OCI-LY1 (cell line): ENCODE results near the gene AVPR2.

ENCODE experiments used
- H2AFZ ChIP-seq: fragments of 200-600 bp; sonication (generic), shearing (Covaris generic); 2 replicates; pipeline ENCODE4 v1.6.0; 2014; ENCODE audit warnings: antibody characterized with exemption, mild to moderate bottlenecking, low read length
- H3F3A ChIP-seq: fragments of 200-600 bp; sonication (generic), shearing (Covaris generic); 2 replicates; pipeline ENCODE4 v1.6.0; 2014; ENCODE audit warnings: mild to moderate bottlenecking, antibody characterized with exemption, low read length, moderate library complexity; ENCODE audit not compliant: insufficient read depth
- H3K27ac ChIP-seq: fragments of 200-600 bp; sonication (generic); 2 replicates; pipeline ENCODE4 v1.5.1; 2014; ENCODE audit warnings: low read length, mixed run types, mild to moderate bottlenecking, low read depth; ENCODE audit not compliant: poor library complexity, severe bottlenecking
- H3K27me3 ChIP-seq: fragments of 200-600 bp; sonication (generic); 2 replicates; pipeline ENCODE4 v1.6.0; 2014; ENCODE audit warnings: antibody characterized with exemption, mild to moderate bottlenecking, low read length, moderate library complexity; ENCODE audit not compliant: insufficient read depth
- H3K36me3 ChIP-seq: fragments of 200-600 bp; sonication (generic); 2 replicates; pipeline ENCODE4 v1.6.1; 2014; ENCODE audit warnings: mild to moderate bottlenecking, antibody characterized with exemption, low read length, moderate library complexity, mixed read lengths; ENCODE audit not compliant: insufficient read depth
- H3K4me1 ChIP-seq: fragments of 200-600 bp; sonication (generic); 2 replicates; pipeline ENCODE4 v1.5.1; 2014; ENCODE audit warnings: mild to moderate bottlenecking, low read length, moderate library complexity; ENCODE audit not compliant: insufficient read depth, severe bottlenecking
- H3K4me2 ChIP-seq: fragments of 200-600 bp; sonication (generic), shearing (Covaris generic); 2 replicates; pipeline ENCODE4 v1.6.1; 2014; ENCODE audit warnings: low read length
- H3K4me3 ChIP-seq: fragments of 200-600 bp; sonication (generic); 2 replicates; pipeline ENCODE4 v1.5.1; 2014; ENCODE audit warnings: low read length, low read depth, mild to moderate bottlenecking, mixed read lengths; ENCODE audit not compliant: poor library complexity, severe bottlenecking
- H3K79me2 ChIP-seq: fragments of 200-600 bp; shearing (Covaris generic); 2 replicates; pipeline ENCODE4 v1.6.1; 2016; ENCODE audit warnings: mixed run types, low read length, mixed read lengths; ENCODE audit not compliant: insufficient read depth
- H3K9ac ChIP-seq: fragments of 200-600 bp; sonication (generic), shearing (Covaris generic); 2 replicates; pipeline ENCODE4 v1.6.1; 2014; ENCODE audit warnings: mild to moderate bottlenecking, low read length, mixed read lengths
- H3K9me2 ChIP-seq: fragments of 200-600 bp; sonication (generic), shearing (Covaris generic); 2 replicates; pipeline ENCODE4 v1.6.1; 2014; ENCODE audit warnings: low read depth, mild to moderate bottlenecking, low read length, mixed read lengths
- H3K9me3 ChIP-seq: fragments of 200-600 bp; shearing (Covaris generic); 2 replicates; pipeline ENCODE4 v1.6.1; 2014; ENCODE audit warnings: low read length, mixed read lengths
- H4K20me1 ChIP-seq: fragments of 200-600 bp; sonication (generic), shearing (Covaris generic); 2 replicates; pipeline ENCODE4 v1.6.0; 2016; ENCODE audit warnings: mild to moderate bottlenecking, low read length; ENCODE audit not compliant: insufficient read depth
- CTCF ChIP-seq: fragments of 200-600 bp; sonication (generic), shearing (Covaris generic); IDR thresholded peaks from 2 replicates; pipeline ENCODE4 v1.5.1; 2017; ENCODE audit warnings: mild to moderate bottlenecking, antibody characterized with exemption, low read length, moderate library complexity, mixed read lengths
- EZH2 ChIP-seq: fragments of 200-600 bp; sonication (generic), shearing (Covaris generic); IDR thresholded peaks from 2 replicates; pipeline ENCODE4 v1.8.0; 2017; ENCODE audit warnings: borderline replicate concordance, mixed run types, mild to moderate bottlenecking, antibody characterized with exemption, low read length, moderate library complexity, mixed read lengths

AVPR2 gene

GRCh38 chrX:153921070-153921469 is 16.6 kb downstream of the AVPR2 start:
- Histone ChIP-seq H3K4me2 (no peak overlapping the region), H3K4me1 (peaks cover 31% of the 10 kb centered on the region), H2AFZ (no peak overlapping the region), H3K9me2 (no peaks in the 10 kb centered on the region), H3K9ac (no peak overlapping the region), H3K36me3 (peaks cover 41% of the 10 kb centered on the region), H3K27me3 (no peaks in the 10 kb centered on the region), H3F3A (no peaks in the 10 kb centered on the region), H4K20me1 (no peaks in the 10 kb centered on the region), H3K4me3 (no peak overlapping the region), H3K9me3 (no peaks in the 10 kb centered on the region), H3K79me2 (no peaks in the 10 kb centered on the region), H3K27ac (no peak overlapping the region)
- TF ChIP-seq EZH2, result no peak
- TF ChIP-seq CTCF, result no peak

GRCh38 chrX:153921511-153922446 is 17.3 kb downstream of the AVPR2 start:
- no peak overlapping the region for H3K4me2 ChIP-seq
- H3K4me3 ChIP-seq, result no peak overlapping the region
- H4K20me1 ChIP-seq, result no peaks in the 10 kb centered on the region
- no peak overlapping the region for H2AFZ ChIP-seq
- no peak overlapping the region for H3K9ac ChIP-seq
- no peaks in the 10 kb centered on the region for H3K27me3 ChIP-seq
- H3K36me3 ChIP-seq, result peaks cover 37% of the 10 kb centered on the region
- TF ChIP-seq EZH2, result no peak
- TF ChIP-seq CTCF, result no peak
- no peaks in the 10 kb centered on the region for H3K79me2 ChIP-seq
- H3K9me2 ChIP-seq, result no peaks in the 10 kb centered on the region
- H3K9me3 ChIP-seq, result no peaks in the 10 kb centered on the region
- H3K4me1 ChIP-seq, result peaks cover 36% of the 10 kb centered on the region
- no peaks in the 10 kb centered on the region for H3F3A ChIP-seq
- no peak overlapping the region for H3K27ac ChIP-seq

- no peak overlapping the region for H2AFZ ChIP-seq
- peak overlapping the region; percentile 6; the same call in 1 of the 2 replicates for H3K4me2 ChIP-seq
- no peaks in the 10 kb centered on the region for H3F3A ChIP-seq
- peaks cover 45% of the 10 kb centered on the region for H3K4me1 ChIP-seq
- no peaks in the 10 kb centered on the region for H4K20me1 ChIP-seq
- H3K79me2 ChIP-seq, result no peaks in the 10 kb centered on the region
- H3K27ac ChIP-seq, result peak overlapping the region; percentile 100
- no peak overlapping the region; the same call in 1 of the 2 replicates for H3K9ac ChIP-seq
- peak overlapping the region; percentile 95 for H3K4me3 ChIP-seq
- no peaks in the 10 kb centered on the region for H3K9me3 ChIP-seq
- no peaks in the 10 kb centered on the region for H3K27me3 ChIP-seq
- TF ChIP-seq CTCF (peak; percentile 36), EZH2 (no peak)
- H3K9me2 ChIP-seq, result no peaks in the 10 kb centered on the region
- H3K36me3 ChIP-seq, result peaks cover 30% of the 10 kb centered on the region
These were observed 18.7 kb downstream of the AVPR2 start for GRCh38 chrX:153922932-153923857.
